Activated T-helper 17 cell treated with anti-CD3 and anti-CD28 coated beads, Interleukin-2, amount 50 U/mL, for 72 hours (primary cell): ENCODE measurements around the gene CSPG5. TPM values are rescaled to one million over a fixed set of nuclear protein-coding genes. Genes with fewer than 3 reads are reported as not detected.
A peak's percentile ranks its signal among the peaks of the same experiment; 100 is the strongest.

Source experiments
- ATAC-seq: fragments of 150-1000 bp; cut with Tn5 transposase; replicated peaks from 2 replicates; pipeline ENCODE4 v1.10.0; 2021; ENCODE audit warnings: mild to moderate bottlenecking, moderate library complexity
- H3K27ac Mint-ChIP-seq: one replicate; pipeline ENCODE4 v1.8.0; 2022; ENCODE audit warnings: mixed read lengths
- H3K27me3 Mint-ChIP-seq: one replicate; pipeline ENCODE4 v1.8.0; 2022; ENCODE audit warnings: mixed read lengths
- H3K36me3 Mint-ChIP-seq: one replicate; pipeline ENCODE4 v1.8.0; 2022; ENCODE audit warnings: low read depth, mild to moderate bottlenecking, mixed read lengths
- H3K4me1 Mint-ChIP-seq: one replicate; pipeline ENCODE4 v1.8.0; 2022; ENCODE audit warnings: mixed read lengths
- H3K4me3 Mint-ChIP-seq: one replicate; pipeline ENCODE4 v1.8.0; 2022; ENCODE audit warnings: mild to moderate bottlenecking, mixed read lengths
- H3K9me3 Mint-ChIP-seq: one replicate; pipeline ENCODE4 v1.8.0; 2022; ENCODE audit warnings: mixed read lengths
- total RNA-seq, 2 donors: library from RNA; stranded (reverse); gene quantifications; one replicate each; pipeline ENCODE4 v1.2.3, GENCODE V29; 2022

CSPG5 gene
- total RNA-seq, 2 donors from 2014 or later = 0.79 to 0.91 TPM

- no peak overlapping the region for H3K27ac Mint-ChIP-seq
Observed at GRCh38 chr3:47603332-47603731, 24.7 kb upstream of the CSPG5 start.

GRCh38 chr3:47601281-47601680 lies 22.6 kb upstream of the CSPG5 start:
- H3K4me3 Mint-ChIP-seq = no peak overlapping the region

More at GRCh38 chr3:47603332-47603731, 24.7 kb upstream of the CSPG5 start:
- no peak for ATAC-seq
- Mint-ChIP-seq H3K9me3 (no peaks in the 10 kb centered on the region), H3K27me3 (no peaks in the 10 kb centered on the region), H3K36me3 (peaks cover 94% of the 10 kb centered on the region), H3K4me3 (no peak overlapping the region), H3K4me1 (no peaks in the 10 kb centered on the region)

GRCh38 chr3:47594792-47595191 lies 16.1 kb upstream of the CSPG5 start:
- H3K4me1 Mint-ChIP-seq = no peaks in the 10 kb centered on the region
- no peaks in the 10 kb centered on the region for H3K27me3 Mint-ChIP-seq
- no peak for ATAC-seq
- H3K4me3 Mint-ChIP-seq = no peak overlapping the region
- H3K36me3 Mint-ChIP-seq = peaks cover 91% of the 10 kb centered on the region
- no peaks in the 10 kb centered on the region for H3K9me3 Mint-ChIP-seq
- peak overlapping the region; percentile 4 for H3K27ac Mint-ChIP-seq

More at GRCh38 chr3:47601281-47601680, 22.6 kb upstream of the CSPG5 start:
- H3K27ac Mint-ChIP-seq = no peak overlapping the region
- H3K4me1 Mint-ChIP-seq = no peaks in the 10 kb centered on the region
- H3K27me3 Mint-ChIP-seq = no peaks in the 10 kb centered on the region
- peaks cover 92% of the 10 kb centered on the region for H3K36me3 Mint-ChIP-seq
- no peak for ATAC-seq
- H3K9me3 Mint-ChIP-seq = no peaks in the 10 kb centered on the region

GRCh38 chr3:47592066-47592795 lies 13.6 kb upstream of the CSPG5 start:
- Mint-ChIP-seq H3K36me3 (peaks cover 92% of the 10 kb centered on the region), H3K27ac (no peak overlapping the region), H3K27me3 (no peaks in the 10 kb centered on the region), H3K4me1 (no peaks in the 10 kb centered on the region), H3K9me3 (no peaks in the 10 kb centered on the region), H3K4me3 (no peak overlapping the region)
- ATAC-seq = no peak

GRCh38 chr3:47590216-47590615 lies 11.6 kb upstream of the CSPG5 start:
- no peak for ATAC-seq
- Mint-ChIP-seq H3K36me3 (peaks cover 98% of the 10 kb centered on the region), H3K4me1 (no peaks in the 10 kb centered on the region), H3K27me3 (no peaks in the 10 kb centered on the region), H3K4me3 (no peak overlapping the region), H3K9me3 (no peaks in the 10 kb centered on the region), H3K27ac (peak overlapping the region; percentile 17)

- H3K36me3 Mint-ChIP-seq = peaks cover 84% of the 10 kb centered on the region
- no peak for ATAC-seq
- no peaks in the 10 kb centered on the region for H3K4me1 Mint-ChIP-seq
- H3K27ac Mint-ChIP-seq = no peak overlapping the region
- no peaks in the 10 kb centered on the region for H3K9me3 Mint-ChIP-seq
- no peak overlapping the region for H3K4me3 Mint-ChIP-seq
- no peaks in the 10 kb centered on the region for H3K27me3 Mint-ChIP-seq
Observed at GRCh38 chr3:47588587-47588986, 9.9 kb upstream of the CSPG5 start.

GRCh38 chr3:47588053-47588452 lies 9.4 kb upstream of the CSPG5 start:
- no peaks in the 10 kb centered on the region for H3K9me3 Mint-ChIP-seq
- H3K27me3 Mint-ChIP-seq = no peaks in the 10 kb centered on the region
- H3K4me3 Mint-ChIP-seq = no peak overlapping the region
- ATAC-seq = no peak
- no peaks in the 10 kb centered on the region for H3K4me1 Mint-ChIP-seq
- peaks cover 79% of the 10 kb centered on the region for H3K36me3 Mint-ChIP-seq
- H3K27ac Mint-ChIP-seq = no peak overlapping the region

- Mint-ChIP-seq H3K4me3 (no peak overlapping the region), H3K36me3 (peaks cover 68% of the 10 kb centered on the region), H3K27ac (no peak overlapping the region), H3K9me3 (no peaks in the 10 kb centered on the region), H3K27me3 (no peaks in the 10 kb centered on the region), H3K4me1 (no peaks in the 10 kb centered on the region)
- no peak for ATAC-seq
Observed at GRCh38 chr3:47586746-47587145, 8.1 kb upstream of the CSPG5 start.

DNA sequence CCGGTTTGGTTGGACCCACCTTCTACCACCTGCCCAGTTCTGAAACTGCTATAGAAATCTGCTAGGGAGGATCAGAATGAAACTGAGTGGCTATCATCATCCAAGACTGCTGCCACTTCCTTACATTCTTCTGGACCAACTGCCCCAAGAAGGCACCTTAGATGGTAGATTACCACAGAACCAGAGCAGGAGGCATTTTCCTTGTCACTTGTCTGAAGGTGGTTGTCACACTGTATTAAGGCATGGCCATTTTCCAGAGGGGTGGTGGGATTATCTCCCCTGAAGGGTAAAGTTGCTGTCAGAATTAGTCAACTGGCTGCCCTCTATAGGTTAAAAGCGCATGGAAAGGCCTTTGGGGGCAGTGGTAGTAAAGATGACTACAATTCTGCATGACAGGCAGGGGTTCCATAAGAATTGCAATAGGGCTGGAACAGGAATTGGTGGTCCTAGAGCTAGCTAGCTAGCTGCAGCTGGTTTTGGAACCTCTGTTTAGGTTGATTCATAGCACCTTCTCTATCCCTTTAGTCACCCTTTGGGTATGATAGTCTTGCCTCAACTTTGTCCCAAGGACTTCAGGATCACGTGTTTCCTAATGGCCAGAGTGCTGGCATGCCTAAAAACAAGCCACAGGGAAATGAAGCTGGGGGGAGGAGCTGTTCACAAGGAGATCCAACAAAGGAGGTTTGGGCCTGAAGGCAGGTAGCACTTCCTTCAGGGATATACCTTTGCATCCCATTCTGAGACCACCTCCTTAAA lies 4.8 kb upstream of the CSPG5 start:
- Mint-ChIP-seq H3K4me1 (no peaks in the 10 kb centered on the region), H3K4me3 (no peak overlapping the region)

GRCh38 chr3:47581835-47582234 lies 3.2 kb upstream of the CSPG5 start:
- Mint-ChIP-seq H3K9me3 (no peaks in the 10 kb centered on the region), H3K4me3 (no peak overlapping the region), H3K27ac (no peak overlapping the region), H3K4me1 (no peaks in the 10 kb centered on the region), H3K27me3 (peaks cover 10% of the 10 kb centered on the region), H3K36me3 (peaks cover 19% of the 10 kb centered on the region)
- no peak for ATAC-seq

More for the DNA sequence above, 4.8 kb upstream of the CSPG5 start:
- H3K36me3 Mint-ChIP-seq = peaks cover 36% of the 10 kb centered on the region
- peaks cover 10% of the 10 kb centered on the region for H3K27me3 Mint-ChIP-seq
- ATAC-seq = no peak
- H3K27ac Mint-ChIP-seq = no peak overlapping the region
- H3K9me3 Mint-ChIP-seq = no peaks in the 10 kb centered on the region

DNA sequence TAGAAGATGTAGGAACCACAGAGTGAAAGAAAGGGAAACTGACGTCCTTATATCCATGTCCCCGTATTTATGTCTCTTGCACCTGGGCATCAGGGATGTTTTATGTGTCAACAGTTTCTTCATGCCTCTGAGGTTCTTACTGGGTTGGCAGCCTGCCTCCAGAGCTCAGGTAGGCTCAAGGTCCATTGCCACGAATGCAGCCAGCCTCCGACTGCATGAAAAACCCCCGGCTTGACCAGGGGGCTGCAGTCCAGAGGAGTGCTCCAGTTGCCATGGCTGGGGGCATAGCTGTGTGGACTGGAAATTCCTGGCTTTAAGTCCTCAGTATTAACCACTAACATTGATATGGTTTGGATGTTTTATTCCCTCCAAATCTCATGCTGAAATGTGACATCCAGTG lies 2.8 kb upstream of the CSPG5 start:
- Mint-ChIP-seq H3K4me1 (no peaks in the 10 kb centered on the region), H3K27me3 (peaks cover 10% of the 10 kb centered on the region), H3K4me3 (no peak overlapping the region), H3K27ac (no peak overlapping the region), H3K9me3 (no peaks in the 10 kb centered on the region), H3K36me3 (peaks cover 15% of the 10 kb centered on the region)
- no peak for ATAC-seq

DNA sequence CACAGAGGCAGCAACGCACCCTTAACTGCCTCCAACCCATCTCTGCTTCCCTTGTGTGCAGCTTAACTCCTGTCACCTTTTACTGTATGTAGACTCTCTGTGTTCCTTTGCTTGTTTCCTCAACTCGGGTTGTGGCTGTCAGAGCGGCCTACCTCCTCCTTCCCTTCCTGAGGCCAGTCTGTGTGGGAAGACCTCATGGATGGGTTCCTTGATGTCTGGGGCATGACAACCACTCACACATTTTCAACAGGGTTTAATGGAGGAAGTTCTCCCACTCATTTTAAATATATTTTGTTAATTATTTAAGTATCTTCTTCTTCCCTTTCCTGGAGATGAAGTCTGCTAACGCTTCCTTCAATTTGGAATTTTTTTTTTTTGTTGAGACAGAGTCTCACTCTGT lies 1.8 kb upstream of the CSPG5 start:
- Mint-ChIP-seq H3K27ac (no peak overlapping the region), H3K27me3 (peaks cover 10% of the 10 kb centered on the region), H3K36me3 (peaks cover 6% of the 10 kb centered on the region), H3K4me1 (no peaks in the 10 kb centered on the region), H3K4me3 (peak overlapping the region; percentile 26), H3K9me3 (no peaks in the 10 kb centered on the region)
- ATAC-seq = no peak

DNA sequence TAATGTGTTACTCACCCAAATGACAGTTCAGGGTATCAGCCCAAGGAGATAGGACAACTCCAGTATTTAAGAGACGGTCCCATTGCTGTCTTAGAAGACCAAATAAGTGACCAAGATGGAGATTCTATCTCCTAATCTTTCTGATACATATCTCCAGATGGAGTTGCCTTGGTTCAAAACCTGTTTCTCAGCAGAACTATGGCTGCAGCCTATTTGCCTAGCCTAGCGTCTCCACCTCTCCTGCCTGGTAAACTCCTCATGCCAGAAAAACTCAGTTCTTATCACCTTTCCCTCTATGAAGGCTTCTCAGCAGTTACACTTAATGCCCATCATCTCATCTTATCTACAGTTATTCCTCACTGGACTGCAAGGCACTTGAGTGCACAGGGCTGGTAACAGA lies 1.2 kb upstream of the CSPG5 start:
- no peak for ATAC-seq
- Mint-ChIP-seq H3K9me3 (no peaks in the 10 kb centered on the region), H3K36me3 (no peaks in the 10 kb centered on the region), H3K4me3 (peak overlapping the region; percentile 26), H3K27me3 (peaks cover 10% of the 10 kb centered on the region), H3K4me1 (no peaks in the 10 kb centered on the region), H3K27ac (no peak overlapping the region)

- ATAC-seq = peak; percentile 78
- no peaks in the 10 kb centered on the region for H3K4me1 Mint-ChIP-seq
- H3K27me3 Mint-ChIP-seq = peaks cover 10% of the 10 kb centered on the region
- H3K9me3 Mint-ChIP-seq = no peaks in the 10 kb centered on the region
- peak overlapping the region; percentile 15 for H3K4me3 Mint-ChIP-seq
- H3K36me3 Mint-ChIP-seq = no peaks in the 10 kb centered on the region
- H3K27ac Mint-ChIP-seq = no peak overlapping the region
Observed at GRCh38 chr3:47578119-47578632, 489 bp downstream of the CSPG5 start.

- H3K36me3 Mint-ChIP-seq = no peaks in the 10 kb centered on the region
- no peaks in the 10 kb centered on the region for H3K4me1 Mint-ChIP-seq
- H3K27ac Mint-ChIP-seq = no peak overlapping the region
- ATAC-seq = peak; percentile 42
- H3K27me3 Mint-ChIP-seq = peaks cover 10% of the 10 kb centered on the region
- no peaks in the 10 kb centered on the region for H3K9me3 Mint-ChIP-seq
- peak overlapping the region; percentile 15 for H3K4me3 Mint-ChIP-seq
Observed at GRCh38 chr3:47577583-47578118, 1.0 kb downstream of the CSPG5 start.
